ENCODE results near the gene CST6.

GRCh38 chr11:66003291-66003690, 8.5 kb upstream of the CST6 start:
- TF ChIP-seq POLR2A (IDR thresholded peaks at IDR 0.05) (no peak), POLR2AphosphoS5 (IDR thresholded peaks at IDR 0.05) (no peak), CTCF (IDR thresholded peaks at IDR 0.05) (no peak), EP300 (IDR thresholded peaks at IDR 0.05) (no peak)
